A549 (cell line): ENCODE results near the gene ATRN. TPM values are rescaled to one million over a fixed set of nuclear protein-coding genes. Genes with fewer than 3 reads are reported as not detected.

ENCODE experiments used
- ATAC-seq, 2 experiments: fragments of 200-7000 bp in 1 of 2; fragments of >200 bp in 1 of 2; cut with Nextera tagmentation in 1 of 2; cut with Tn5 transposase in 1 of 2; 3 replicates each; pipeline versions ENCODE4 v1.8.0 to v1.9.1; 2018 to 2020; ENCODE audit warnings: mild to moderate bottlenecking in 1 of 2, moderate library complexity in 1 of 2
- CTCF ChIA-PET: fragments of 300-600 bp; sonication (Branson Sonifier 250); formaldehyde crosslinking; extraction: SDS; loops from one replicate; lab custom pipeline; 2021; ENCODE audit warnings: antibody characterized with exemption, inconsistent platforms; lab: Yijun Ruan, JAX
- POLR2A ChIA-PET: fragments of 350-600 bp; formaldehyde crosslinking; extraction: SDS; loops from one replicate; lab custom pipeline; 2021; ENCODE audit warnings: antibody characterized with exemption, inconsistent platforms; lab: Yijun Ruan, JAX
- DNase-seq, 2 experiments: peaks; one replicate each; pipeline versions ENCODE4 v3.0.0 to v3.0.0-alpha.2; 2011 to 2016; ENCODE audit warnings: low read depth in 1 of 2, low spot score in 1 of 2
- FAIRE-seq: peaks from 2 replicates; lab custom pipeline; 2011; peaks lifted over from hg19 to GRCh38; lab: Jason Lieb, UNC
- H3K27ac ChIP-seq, 2 experiments: fragments of >200 bp; sonication (Bioruptor Twin); formaldehyde crosslinking; 3 replicates each; pipeline ENCODE4 v1.5.1; 2016 to 2017
- H3K4me1 ChIP-seq: fragments of >200 bp; sonication (Bioruptor Twin); formaldehyde crosslinking; 3 replicates; pipeline ENCODE4 v1.6.1; 2016
- H3K4me2 ChIP-seq: fragments of >200 bp; sonication (Bioruptor Twin); formaldehyde crosslinking; 3 replicates; pipeline ENCODE4 v1.6.1; 2016
- H3K4me3 ChIP-seq: fragments of >200 bp; sonication (Bioruptor Twin); formaldehyde crosslinking; 3 replicates; pipeline ENCODE4 v1.5.1; 2016
- H3K9me3 ChIP-seq: fragments of >200 bp; sonication (Bioruptor Twin); formaldehyde crosslinking; 3 replicates; pipeline ENCODE4 v1.6.1; 2016
- BHLHE40 ChIP-seq: IDR thresholded peaks from 2 replicates; pipeline ENCODE4 v1.6.1; 2012; ENCODE audit warnings: low read depth, low read length, inconsistent platforms
- GATA3 ChIP-seq: IDR thresholded peaks from 2 replicates; pipeline ENCODE4 v1.6.1; 2012; ENCODE audit warnings: borderline replicate concordance
- JUNB ChIP-seq: fragments of >200 bp; sonication (Bioruptor Twin); formaldehyde crosslinking; IDR thresholded peaks from 2 replicates; pipeline ENCODE4 v1.6.1; 2016
- RNF2 ChIP-seq: fragments of 200-600 bp; sonication (generic); IDR thresholded peaks from 2 replicates; pipeline ENCODE4 v1.6.1; 2016; ENCODE audit warnings: low read depth, mild to moderate bottlenecking, antibody characterized with exemption, moderate library complexity, borderline replicate concordance
- SMC3 ChIP-seq: fragments of >200 bp; sonication (Bioruptor Twin); formaldehyde crosslinking; IDR thresholded peaks from 3 replicates; pipeline ENCODE4 v1.6.1; 2018; ENCODE audit warnings: inconsistent platforms
- ZNF302 ChIP-seq: fragments of 250-450 bp; sonication (Bioruptor Pico); IDR thresholded peaks from 2 replicates; pipeline ENCODE4 v1.9.0; 2021; ENCODE audit warnings: inconsistent platforms, mild to moderate bottlenecking, moderate library complexity
- WGBS: methylation state at CpG from one replicate; pipeline ENCODE4 v1.1.6; 2017; ENCODE audit errors: missing lambda C conversion rate; 5-methylcytosine and 5-hydroxymethylcytosine counted together
- polyA plus RNA-seq, 4 experiments: library from polyadenylated mRNA; depleted of rRNA in 3 of 4; stranded (reverse); fragments of >200 nt; fragmentation: RNase III in 1 of 4; extraction: RNeasy Plus Mini Kit Qiagen cat#74134 plus additional on column Dnase treatment in 1 of 4; gene quantifications; 2 replicates in 3 of 4; 3 replicates in 1 of 4; pipeline ENCODE4 v1.2.3, GENCODE V29; 2011 to 2017
- TF ChIP-seq, protein P1 (sequence below): fragments of 200-600 bp; sonication (generic); IDR thresholded peaks from 2 replicates; pipeline ENCODE4 v1.6.1; 2016; ENCODE audit warnings: antibody characterized with exemption, mild to moderate bottlenecking, moderate library complexity
- TF ChIP-seq, protein P2 (sequence below): fragments of 450-650 bp; IDR thresholded peaks from 2 replicates; pipeline ENCODE4 v1.6.1; 2014; ENCODE audit warnings: antibody characterized with exemption
- TF ChIP-seq, protein P3 (sequence below): fragments of 250-450 bp; sonication (Bioruptor Pico); IDR thresholded peaks from 2 replicates; pipeline ENCODE4 v1.5.0; 2021; ENCODE audit warnings: mild to moderate bottlenecking, moderate library complexity, borderline replicate concordance
- TF ChIP-seq, protein P4 (sequence below): fragments of 150-350 bp; IDR thresholded peaks from 2 replicates; pipeline ENCODE4 v1.6.1; 2014; ENCODE audit warnings: low read depth, mild to moderate bottlenecking, low read length

The ATRN gene
- polyA plus RNA-seq, 2 of the 4 experiments (the other 2 are of a cell fraction): 21.3 to 58.7 TPM

DNA sequence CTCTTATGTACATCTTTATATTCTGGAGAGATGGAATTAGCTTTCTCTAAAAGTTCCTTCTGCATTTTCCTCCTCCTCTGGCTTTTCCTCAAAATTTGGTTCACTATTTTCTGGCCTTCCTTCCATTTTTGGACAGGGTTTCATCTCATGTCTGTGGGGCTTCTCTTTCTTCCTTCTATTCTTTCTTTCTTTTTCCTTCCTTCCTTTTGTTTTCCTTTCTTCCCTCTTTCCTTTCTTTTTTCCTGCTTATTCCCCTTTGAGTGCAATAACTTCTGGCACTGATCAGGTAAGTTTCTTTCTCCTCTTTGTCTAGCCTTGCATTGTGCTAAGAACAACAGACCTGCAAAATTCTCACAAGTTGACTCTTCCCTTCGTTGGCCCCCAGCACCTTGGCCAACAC lies 5.5 kb upstream of the ATRN start:
- 8% methylated on average over 1 of the region's 1 CpG for WGBS
- ChIA-PET CTCF (interaction anchor here (1.4 kb wide), 1 partner anchor 13 kb away, joined by 6 read pairs; no protein-coding TSS in a partner anchor), POLR2A (no interaction called here)
- Histone ChIP-seq H3K9me3 (no peaks in the 10 kb centered on the region), H3K27ac (no peak overlapping the region), H3K4me3 (no peak overlapping the region), H3K4me2 (no peak overlapping the region), H3K4me1 (peaks cover 5% of the 10 kb centered on the region; the same call in 1 of the 3 replicates)
- no peak for TF ChIP-seq BHLHE40
- ATAC-seq (no peak), DNase-seq (no peak), FAIRE-seq (no peak)

DNA sequence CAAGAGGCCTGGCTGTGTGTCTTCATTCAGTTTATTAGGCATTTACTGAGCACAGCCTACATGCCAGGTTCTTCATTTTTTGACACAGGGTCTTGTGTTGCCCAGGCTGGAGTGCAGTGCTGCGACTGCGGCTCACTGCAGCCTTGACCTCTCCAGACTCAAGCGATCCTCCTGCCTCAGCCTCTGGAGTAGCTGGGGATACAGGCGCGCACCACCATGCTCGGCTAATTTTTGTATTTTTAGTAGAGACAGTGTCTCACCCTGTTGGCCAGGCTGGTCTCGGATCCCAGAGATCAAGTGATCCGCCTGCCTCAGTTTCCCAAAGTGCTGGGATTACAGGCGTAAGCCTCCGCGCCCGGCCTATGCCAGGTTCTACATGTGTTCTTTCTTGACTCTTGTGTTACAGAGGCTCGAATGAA lies 601 bp upstream of the ATRN start:
- TF ChIP-seq, protein P1, sequence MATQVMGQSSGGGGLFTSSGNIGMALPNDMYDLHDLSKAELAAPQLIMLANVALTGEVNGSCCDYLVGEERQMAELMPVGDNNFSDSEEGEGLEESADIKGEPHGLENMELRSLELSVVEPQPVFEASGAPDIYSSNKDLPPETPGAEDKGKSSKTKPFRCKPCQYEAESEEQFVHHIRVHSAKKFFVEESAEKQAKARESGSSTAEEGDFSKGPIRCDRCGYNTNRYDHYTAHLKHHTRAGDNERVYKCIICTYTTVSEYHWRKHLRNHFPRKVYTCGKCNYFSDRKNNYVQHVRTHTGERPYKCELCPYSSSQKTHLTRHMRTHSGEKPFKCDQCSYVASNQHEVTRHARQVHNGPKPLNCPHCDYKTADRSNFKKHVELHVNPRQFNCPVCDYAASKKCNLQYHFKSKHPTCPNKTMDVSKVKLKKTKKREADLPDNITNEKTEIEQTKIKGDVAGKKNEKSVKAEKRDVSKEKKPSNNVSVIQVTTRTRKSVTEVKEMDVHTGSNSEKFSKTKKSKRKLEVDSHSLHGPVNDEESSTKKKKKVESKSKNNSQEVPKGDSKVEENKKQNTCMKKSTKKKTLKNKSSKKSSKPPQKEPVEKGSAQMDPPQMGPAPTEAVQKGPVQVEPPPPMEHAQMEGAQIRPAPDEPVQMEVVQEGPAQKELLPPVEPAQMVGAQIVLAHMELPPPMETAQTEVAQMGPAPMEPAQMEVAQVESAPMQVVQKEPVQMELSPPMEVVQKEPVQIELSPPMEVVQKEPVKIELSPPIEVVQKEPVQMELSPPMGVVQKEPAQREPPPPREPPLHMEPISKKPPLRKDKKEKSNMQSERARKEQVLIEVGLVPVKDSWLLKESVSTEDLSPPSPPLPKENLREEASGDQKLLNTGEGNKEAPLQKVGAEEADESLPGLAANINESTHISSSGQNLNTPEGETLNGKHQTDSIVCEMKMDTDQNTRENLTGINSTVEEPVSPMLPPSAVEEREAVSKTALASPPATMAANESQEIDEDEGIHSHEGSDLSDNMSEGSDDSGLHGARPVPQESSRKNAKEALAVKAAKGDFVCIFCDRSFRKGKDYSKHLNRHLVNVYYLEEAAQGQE: no peak
- TF ChIP-seq, protein P2, sequence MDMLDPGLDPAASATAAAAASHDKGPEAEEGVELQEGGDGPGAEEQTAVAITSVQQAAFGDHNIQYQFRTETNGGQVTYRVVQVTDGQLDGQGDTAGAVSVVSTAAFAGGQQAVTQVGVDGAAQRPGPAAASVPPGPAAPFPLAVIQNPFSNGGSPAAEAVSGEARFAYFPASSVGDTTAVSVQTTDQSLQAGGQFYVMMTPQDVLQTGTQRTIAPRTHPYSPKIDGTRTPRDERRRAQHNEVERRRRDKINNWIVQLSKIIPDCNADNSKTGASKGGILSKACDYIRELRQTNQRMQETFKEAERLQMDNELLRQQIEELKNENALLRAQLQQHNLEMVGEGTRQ: peak; percentile 64
- TF ChIP-seq RNF2: peak; percentile 83
- CTCF ChIA-PET: interaction anchor here (1.2 to 1.6 kb wide), 4 partner anchors 14 to 93 kb away, joined by 3 to 8 read pairs (median 4); no protein-coding TSS in a partner anchor

DNA sequence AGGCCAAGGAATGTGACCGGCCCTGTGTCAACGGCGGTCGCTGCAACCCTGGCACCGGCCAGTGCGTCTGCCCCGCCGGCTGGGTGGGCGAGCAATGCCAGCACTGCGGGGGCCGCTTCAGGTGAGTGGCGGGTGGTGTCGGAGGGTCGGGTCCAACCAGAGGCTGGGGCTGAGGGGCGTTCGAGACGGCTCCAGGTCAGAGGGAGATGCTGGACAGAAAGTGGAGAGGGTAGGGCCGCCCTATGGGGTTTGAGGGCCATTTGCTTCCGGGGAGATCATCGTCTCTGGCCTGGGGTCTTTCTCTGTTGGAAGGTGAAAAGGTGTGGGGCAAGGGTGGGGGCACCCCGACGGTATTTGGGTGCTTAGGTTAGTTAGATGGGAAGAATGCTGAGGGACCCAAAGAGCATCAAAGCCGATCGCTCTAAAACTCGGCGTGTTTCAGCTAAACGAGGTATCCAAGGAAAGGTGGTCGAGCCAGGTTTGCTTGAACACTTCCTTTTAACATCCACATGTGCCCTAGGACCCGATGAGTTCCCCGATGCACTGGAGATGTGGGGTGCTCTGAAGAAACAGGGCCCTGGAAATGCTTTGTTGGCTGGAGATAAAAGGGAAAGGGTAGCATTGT lies 691 bp downstream of the ATRN start:
- ChIA-PET POLR2A (no interaction called here), CTCF (no interaction called here)
- ATAC-seq (peak in 1 of 2 experiments; percentile 26; a peak in 5 of 6 replicates), FAIRE-seq (no peak), DNase-seq (no peak)
- TF ChIP-seq SMC3: no peak
- no peak for TF ChIP-seq ZNF302
- TF ChIP-seq, protein P3, sequence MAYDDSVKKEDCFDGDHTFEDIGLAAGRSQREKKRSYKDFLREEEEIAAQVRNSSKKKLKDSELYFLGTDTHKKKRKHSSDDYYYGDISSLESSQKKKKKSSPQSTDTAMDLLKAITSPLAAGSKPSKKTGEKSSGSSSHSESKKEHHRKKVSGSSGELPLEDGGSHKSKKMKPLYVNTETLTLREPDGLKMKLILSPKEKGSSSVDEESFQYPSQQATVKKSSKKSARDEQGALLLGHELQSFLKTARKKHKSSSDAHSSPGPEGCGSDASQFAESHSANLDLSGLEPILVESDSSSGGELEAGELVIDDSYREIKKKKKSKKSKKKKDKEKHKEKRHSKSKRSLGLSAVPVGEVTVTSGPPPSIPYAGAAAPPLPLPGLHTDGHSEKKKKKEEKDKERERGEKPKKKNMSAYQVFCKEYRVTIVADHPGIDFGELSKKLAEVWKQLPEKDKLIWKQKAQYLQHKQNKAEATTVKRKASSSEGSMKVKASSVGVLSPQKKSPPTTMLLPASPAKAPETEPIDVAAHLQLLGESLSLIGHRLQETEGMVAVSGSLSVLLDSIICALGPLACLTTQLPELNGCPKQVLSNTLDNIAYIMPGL (CRISPR knock-in tag): no peak
- TF ChIP-seq GATA3: no peak
- TF ChIP-seq, protein P4, sequence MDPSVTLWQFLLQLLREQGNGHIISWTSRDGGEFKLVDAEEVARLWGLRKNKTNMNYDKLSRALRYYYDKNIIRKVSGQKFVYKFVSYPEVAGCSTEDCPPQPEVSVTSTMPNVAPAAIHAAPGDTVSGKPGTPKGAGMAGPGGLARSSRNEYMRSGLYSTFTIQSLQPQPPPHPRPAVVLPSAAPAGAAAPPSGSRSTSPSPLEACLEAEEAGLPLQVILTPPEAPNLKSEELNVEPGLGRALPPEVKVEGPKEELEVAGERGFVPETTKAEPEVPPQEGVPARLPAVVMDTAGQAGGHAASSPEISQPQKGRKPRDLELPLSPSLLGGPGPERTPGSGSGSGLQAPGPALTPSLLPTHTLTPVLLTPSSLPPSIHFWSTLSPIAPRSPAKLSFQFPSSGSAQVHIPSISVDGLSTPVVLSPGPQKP: no peak
- no peak for TF ChIP-seq JUNB
- Histone ChIP-seq H3K9me3 (no peaks in the 10 kb centered on the region), H3K27ac (peak overlapping the region; percentile 70 to 91), H3K4me3 (peak overlapping the region; percentile 80), H3K4me1 (peaks cover 23% of the 10 kb centered on the region), H3K4me2 (peak overlapping the region; percentile 98)
- WGBS: 7% methylated on average over 30 of the region's 30 CpGs

More for the DNA sequence above, 601 bp upstream of the ATRN start:
- ATAC-seq (peak in 1 of 2 experiments; percentile 8; a peak in 2 of 6 replicates), DNase-seq (no peak), FAIRE-seq (no peak)
- POLR2A ChIA-PET: interaction anchor here (0.6 to 1.1 kb wide), 8 partner anchors 8 to 156 kb away, joined by 3 to 8 read pairs (median 4); partner anchors contain the start of gene DNAAF9
- H3K9me3 ChIP-seq: no peaks in the 10 kb centered on the region
- H3K27ac ChIP-seq: peak overlapping the region; percentile 70 to 91
- peak overlapping the region; percentile 98 for H3K4me2 ChIP-seq
- peak overlapping the region; percentile 80 for H3K4me3 ChIP-seq
- peaks cover 23% of the 10 kb centered on the region for H3K4me1 ChIP-seq
- 66% methylated on average over 13 of the region's 13 CpGs for WGBS
